PC-3 (cell line): ENCODE data around the gene CPOX. TPM values are rescaled to one million over a fixed set of nuclear protein-coding genes. Genes with fewer than 3 reads are reported as not detected.

Source experiments
- ATAC-seq: fragments of 200-7000 bp; cut with Tn5 transposase; 2 replicates; pipeline ENCODE4 v1.9.1; 2020; ENCODE audit warnings: mild to moderate bottlenecking, moderate library complexity
- BruUV-seq: library from RNA; stranded (reverse); fragments of 400-500 nt; replicated peaks from 2 replicates; lab custom pipeline; 2021; lab: Mats Ljungman, UMichigan
- CTCF ChIA-PET: fragments of 300-600 bp; sonication (Branson Sonifier 250); formaldehyde crosslinking; loops from one replicate; lab custom pipeline; 2022; ENCODE audit warnings: antibody characterized with exemption; lab: Charles Lee
- POLR2A ChIA-PET: fragments of 300-600 bp; sonication (Branson Sonifier 250); formaldehyde crosslinking; loops from one replicate; lab custom pipeline; 2022; ENCODE audit warnings: antibody characterized with exemption; ENCODE audit not compliant: unreplicated experiment; lab: Charles Lee
- DNase-seq: peaks from one replicate; pipeline ENCODE4 v3.0.0-alpha.2; 2015
- H2AFZ ChIP-seq: fragments of 300-600 bp; sonication (generic); 2 replicates; pipeline ENCODE4 v1.6.0; 2016; ENCODE audit warnings: antibody characterized with exemption, low read length
- H3F3A ChIP-seq: fragments of 300-600 bp; sonication (generic); one replicate; pipeline ENCODE4 v1.6.0; 2017; ENCODE audit warnings: antibody characterized with exemption, low read length, control low read depth, mild to moderate bottlenecking; ENCODE audit not compliant: unreplicated experiment
- H3K27ac ChIP-seq: fragments of 300-600 bp; sonication (generic); 2 replicates; pipeline ENCODE4 v1.5.1; 2016; ENCODE audit warnings: mild to moderate bottlenecking, low read length
- H3K27me3 ChIP-seq: fragments of 300-600 bp; sonication (generic); 2 replicates; pipeline ENCODE4 v1.6.1; 2016; ENCODE audit warnings: low read length, mixed read lengths
- H3K36me3 ChIP-seq: fragments of 300-600 bp; sonication (generic); 2 replicates; pipeline ENCODE4 v1.6.1; 2016; ENCODE audit warnings: low read depth, mixed run types, low read length, mixed read lengths
- H3K4me1 ChIP-seq: fragments of 300-600 bp; sonication (generic); 2 replicates; pipeline ENCODE4 v1.5.1; 2016; ENCODE audit warnings: low read length; ENCODE audit not compliant: insufficient read depth
- H3K4me2 ChIP-seq: fragments of 300-600 bp; sonication (generic); 2 replicates; pipeline ENCODE4 v1.6.0; 2016; ENCODE audit warnings: low read length
- H3K4me3 ChIP-seq: fragments of 300-600 bp; sonication (generic); 2 replicates; pipeline ENCODE4 v1.5.1; 2016; ENCODE audit warnings: mild to moderate bottlenecking, low read length, mixed read lengths
- H3K79me2 ChIP-seq: fragments of 300-600 bp; sonication (generic); 2 replicates; pipeline ENCODE4 v1.6.1; 2017; ENCODE audit warnings: low read length, mixed read lengths
- H3K9ac ChIP-seq: fragments of 300-600 bp; sonication (generic); 2 replicates; pipeline ENCODE4 v1.6.0; 2016; ENCODE audit warnings: mild to moderate bottlenecking, low read length
- H3K9me2 ChIP-seq: fragments of 300-600 bp; sonication (generic); replicated peaks from 2 replicates; pipeline ENCODE4 v1.6.1; 2016; ENCODE audit warnings: mixed run types, low read length, mixed read lengths
- H3K9me3 ChIP-seq: fragments of 300-600 bp; sonication (generic); 2 replicates; pipeline ENCODE4 v1.6.1; 2016; ENCODE audit warnings: low read length, mixed read lengths
- H4K20me1 ChIP-seq: fragments of 300-600 bp; sonication (generic); 2 replicates; pipeline ENCODE4 v1.6.1; 2016; ENCODE audit warnings: low read length, mixed read lengths
- EZH2 ChIP-seq: fragments of 300-600 bp; sonication (generic); IDR thresholded peaks from one replicate; pipeline ENCODE4 v1.6.1; 2017; ENCODE audit warnings: antibody characterized with exemption, mild to moderate bottlenecking, low read length; ENCODE audit not compliant: unreplicated experiment
- EZH2phosphoT487 ChIP-seq: fragments of 300-600 bp; sonication (generic); IDR thresholded peaks from 2 replicates; pipeline ENCODE4 v1.6.1; 2018; ENCODE audit warnings: mild to moderate bottlenecking, antibody characterized with exemption, low read length, borderline replicate concordance
- intact Hi-C: fragments of 100-400 bp; cut with micrococcal nuclease; formaldehyde crosslinking; loops from 2 replicates; pipeline ENCODE4 v1.9.0; 2023
- total RNA-seq: library from RNA; depleted of rRNA; stranded (reverse); fragments of >200 nt; gene quantifications from 2 replicates; pipeline ENCODE4 v1.2.3, GENCODE V29; 2014
- TF ChIP-seq, protein P1 (sequence below): fragments of 300-600 bp; sonication (generic); conservative IDR thresholded peaks from 2 replicates; pipeline ENCODE4 v1.5.1; 2017; ENCODE audit warnings: antibody characterized with exemption, low read depth, mild to moderate bottlenecking, low read length

Gene CPOX
- total RNA-seq, 1 experiment from 2014 or later = 62.0 TPM

DNA sequence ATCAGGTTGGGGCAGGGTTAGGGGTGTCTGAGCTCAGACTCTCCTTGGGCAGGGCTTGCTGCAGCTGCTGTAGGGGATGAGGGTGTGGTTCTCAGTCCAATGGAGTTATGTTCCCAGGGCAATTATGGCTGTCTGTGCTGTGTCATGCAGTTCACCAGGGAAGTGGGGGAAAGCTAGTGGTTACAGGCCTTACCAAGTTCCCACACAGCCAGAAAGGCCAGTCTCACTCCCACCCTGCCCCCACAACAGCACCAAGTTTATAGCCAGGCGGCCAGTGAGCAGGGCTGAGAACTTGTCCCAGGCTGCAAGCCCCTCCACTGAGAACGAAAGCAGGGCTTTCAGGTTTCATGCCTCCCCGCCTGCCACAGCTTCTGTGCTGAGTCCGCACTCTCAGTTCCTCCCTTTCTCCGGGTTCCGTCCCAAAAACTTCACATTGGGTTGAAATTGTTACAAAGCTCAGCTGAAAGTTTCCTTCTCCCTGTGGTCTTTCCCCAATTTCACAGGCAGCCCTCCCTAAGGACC lies 19.6 kb upstream of the CPOX start:
- ChIA-PET CTCF (no interaction called here), POLR2A (no interaction called here)
- Histone ChIP-seq H3K36me3 (no peaks in the 10 kb centered on the region), H3K4me3 (no peak overlapping the region), H3K27me3 (no peaks in the 10 kb centered on the region), H3F3A (no peaks in the 10 kb centered on the region), H3K79me2 (no peaks in the 10 kb centered on the region), H4K20me1 (no peaks in the 10 kb centered on the region), H3K27ac (no peak overlapping the region), H3K4me1 (no peaks in the 10 kb centered on the region), H2AFZ (no peak overlapping the region), H3K9me3 (no peaks in the 10 kb centered on the region), H3K9ac (no peak overlapping the region), H3K9me2 (no peaks in the 10 kb centered on the region), H3K4me2 (no peak overlapping the region)
- intact Hi-C loops = no loop called here
- BruUV-seq = no TSS peak
- ATAC-seq (no peak), DNase-seq (no peak)
- TF ChIP-seq EZH2 = no peak

DNA sequence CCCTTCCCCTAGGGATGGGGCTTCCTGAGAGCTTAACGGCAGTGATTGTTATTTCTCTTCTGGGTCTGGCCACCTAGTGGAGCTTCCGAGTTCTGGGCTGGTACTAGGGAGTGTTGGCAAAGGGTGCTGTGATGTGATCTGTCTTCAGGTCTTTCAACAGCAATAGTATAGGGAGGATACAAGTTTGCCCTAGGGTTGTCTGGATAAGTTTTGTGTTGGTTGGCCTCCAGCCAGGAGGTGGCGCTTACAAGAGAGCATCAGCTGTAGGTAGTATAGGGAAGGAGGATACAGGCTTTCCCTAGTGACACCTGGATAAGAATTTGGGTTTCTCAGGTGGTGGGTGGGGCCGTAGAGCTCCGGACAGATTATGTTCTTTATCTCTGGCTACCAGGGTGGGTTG lies 19.2 kb upstream of the CPOX start:
- peak; percentile 64; the same call in 1 of the 2 replicates for ATAC-seq
- Histone ChIP-seq H3K27me3 (no peaks in the 10 kb centered on the region), H2AFZ (no peak overlapping the region)

DNA sequence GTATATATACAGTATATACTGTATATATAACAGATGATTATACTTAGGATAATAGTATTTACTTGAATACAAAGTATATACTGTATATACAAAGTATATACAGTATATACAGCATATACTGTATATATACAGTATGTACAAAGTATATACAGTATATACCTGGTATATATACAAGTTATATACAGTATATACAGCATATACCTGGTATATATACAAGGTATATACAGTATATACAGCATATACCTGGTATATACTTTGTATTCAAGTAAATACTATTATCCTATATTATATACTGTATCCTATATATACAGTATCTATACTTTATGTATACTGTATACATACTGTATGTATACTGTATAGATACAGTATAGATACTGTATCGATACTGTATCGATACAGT lies 14.6 kb upstream of the CPOX start:
- TF ChIP-seq EZH2phosphoT487 (no peak), EZH2 (no peak)
- TF ChIP-seq, protein P1, sequence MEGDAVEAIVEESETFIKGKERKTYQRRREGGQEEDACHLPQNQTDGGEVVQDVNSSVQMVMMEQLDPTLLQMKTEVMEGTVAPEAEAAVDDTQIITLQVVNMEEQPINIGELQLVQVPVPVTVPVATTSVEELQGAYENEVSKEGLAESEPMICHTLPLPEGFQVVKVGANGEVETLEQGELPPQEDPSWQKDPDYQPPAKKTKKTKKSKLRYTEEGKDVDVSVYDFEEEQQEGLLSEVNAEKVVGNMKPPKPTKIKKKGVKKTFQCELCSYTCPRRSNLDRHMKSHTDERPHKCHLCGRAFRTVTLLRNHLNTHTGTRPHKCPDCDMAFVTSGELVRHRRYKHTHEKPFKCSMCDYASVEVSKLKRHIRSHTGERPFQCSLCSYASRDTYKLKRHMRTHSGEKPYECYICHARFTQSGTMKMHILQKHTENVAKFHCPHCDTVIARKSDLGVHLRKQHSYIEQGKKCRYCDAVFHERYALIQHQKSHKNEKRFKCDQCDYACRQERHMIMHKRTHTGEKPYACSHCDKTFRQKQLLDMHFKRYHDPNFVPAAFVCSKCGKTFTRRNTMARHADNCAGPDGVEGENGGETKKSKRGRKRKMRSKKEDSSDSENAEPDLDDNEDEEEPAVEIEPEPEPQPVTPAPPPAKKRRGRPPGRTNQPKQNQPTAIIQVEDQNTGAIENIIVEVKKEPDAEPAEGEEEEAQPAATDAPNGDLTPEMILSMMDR = no peak
- Histone ChIP-seq H3K9me3 (no peaks in the 10 kb centered on the region), H3K79me2 (no peaks in the 10 kb centered on the region), H3K9me2 (no peaks in the 10 kb centered on the region), H3K27ac (no peak overlapping the region), H3K27me3 (no peaks in the 10 kb centered on the region), H3K4me1 (no peaks in the 10 kb centered on the region), H3K36me3 (no peaks in the 10 kb centered on the region), H3K4me2 (no peak overlapping the region), H4K20me1 (no peaks in the 10 kb centered on the region), H3K9ac (no peak overlapping the region), H2AFZ (no peak overlapping the region), H3K4me3 (no peak overlapping the region), H3F3A (no peaks in the 10 kb centered on the region)
- CTCF ChIA-PET = no interaction called here
- DNase-seq = no peak
- no TSS peak for BruUV-seq
- no peak for ATAC-seq
- intact Hi-C loops = no loop called here
- POLR2A ChIA-PET = no interaction called here

More for the DNA sequence above, 19.2 kb upstream of the CPOX start:
- intact Hi-C loops = no loop called here
- Histone ChIP-seq H3K79me2 (no peaks in the 10 kb centered on the region), H3K9me2 (no peaks in the 10 kb centered on the region), H3K9ac (no peak overlapping the region), H3K4me1 (no peaks in the 10 kb centered on the region), H3K4me3 (no peak overlapping the region), H3K4me2 (no peak overlapping the region), H3K36me3 (no peaks in the 10 kb centered on the region), H3K9me3 (no peaks in the 10 kb centered on the region), H4K20me1 (no peaks in the 10 kb centered on the region), H3K27ac (no peak overlapping the region), H3F3A (no peaks in the 10 kb centered on the region)
- CTCF ChIA-PET = no interaction called here
- POLR2A ChIA-PET = no interaction called here
- TF ChIP-seq EZH2phosphoT487 (no peak), EZH2 (no peak)
- TF ChIP-seq, protein P1 = peak; percentile 50; the same call in 1 of the 2 replicates
- no TSS peak for BruUV-seq
- DNase-seq = peak; percentile 44
